Stimulated activated naive CD8-positive, alpha-beta T cell treated with anti-CD3 and anti-CD28 coated beads, Interleukin-15, Interleukin-2, amounts not matched to agents 100 U/mL and 50 U/mL, for 24 hours (primary cell): Measurements from ENCODE around the gene TTC34.

Experiments
- ATAC-seq: fragments of 150-1000 bp; cut with Tn5 transposase; one replicate; pipeline ENCODE4 v1.10.0; 2021
- DNase-seq: peaks from one replicate; pipeline ENCODE4 v3.0.0; 2021

The TTC34 gene

GRCh38 chr1:2604844-2605508 is 196.5 kb downstream of the TTC34 start:
- no peak for DNase-seq
- no peak for ATAC-seq

GRCh38 chr1:2604156-2604843 is 197.2 kb downstream of the TTC34 start:
- DNase-seq (no peak), ATAC-seq (peak; percentile 21)

DNA sequence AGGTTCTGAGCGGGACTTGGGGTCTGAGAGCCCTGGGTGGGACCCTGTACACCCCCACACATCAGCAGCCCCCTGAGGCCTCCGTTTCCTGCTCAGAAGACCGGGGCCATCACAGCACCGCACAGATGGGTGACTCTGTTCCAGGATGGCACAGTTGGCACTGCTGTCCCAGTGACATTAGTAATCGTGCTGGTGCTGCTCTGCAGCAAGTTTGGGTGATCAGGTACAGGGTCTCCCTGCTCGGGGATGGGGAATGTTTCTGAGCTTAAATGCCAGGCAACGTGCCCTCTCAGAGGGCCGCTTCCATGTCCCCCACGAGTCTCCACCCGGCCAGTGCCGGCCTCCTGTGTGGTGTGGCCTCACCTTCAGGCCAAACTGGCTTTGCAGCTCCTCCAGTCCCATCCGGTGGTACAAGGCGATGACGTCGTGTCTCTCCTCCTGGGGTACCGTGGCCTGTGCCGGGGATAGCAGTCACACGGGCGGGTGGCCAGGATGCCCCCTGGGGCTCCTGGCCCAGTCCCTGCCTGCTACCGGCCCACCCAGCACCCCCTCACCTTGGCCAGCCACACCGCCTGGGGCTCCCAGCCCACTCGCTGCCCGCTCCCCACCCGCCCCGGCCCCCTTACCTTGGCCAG is 197.9 kb downstream of the TTC34 start:
- DNase-seq (no peak), ATAC-seq (no peak)

DNA sequence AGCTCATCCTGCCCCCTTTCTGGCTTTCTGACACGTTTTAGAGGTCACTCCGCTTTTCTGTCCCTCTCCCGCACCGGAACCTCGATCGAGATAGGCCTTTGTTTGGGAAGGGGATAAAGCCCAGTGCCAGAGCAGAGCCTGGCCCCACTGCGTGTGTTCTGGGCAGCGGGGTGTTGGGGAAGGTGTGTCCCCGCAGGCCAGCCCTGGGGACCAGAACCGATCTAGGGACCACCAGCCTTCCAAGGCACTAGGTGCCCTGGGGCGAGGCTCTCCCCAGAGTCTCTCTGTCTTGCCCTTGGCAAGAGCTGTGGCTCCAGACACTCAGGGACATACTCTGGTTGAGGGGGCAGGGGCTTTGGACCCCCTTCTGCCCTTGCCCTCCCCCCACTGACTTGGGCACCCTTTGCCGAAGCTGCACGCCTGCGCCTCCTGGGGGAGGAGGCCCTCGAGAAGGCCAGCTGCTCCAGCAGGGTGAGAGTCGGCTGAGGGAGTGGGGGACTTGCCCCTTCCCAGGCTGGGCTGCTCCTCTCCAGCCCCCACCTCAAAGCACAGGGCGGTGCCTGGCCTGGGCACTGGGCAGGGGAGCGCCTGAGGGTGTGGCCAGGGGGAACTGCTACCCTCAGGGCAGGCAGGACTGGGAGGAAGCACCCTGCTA is 198.5 kb downstream of the TTC34 start:
- DNase-seq: no peak
- no peak for ATAC-seq

- ATAC-seq (no peak), DNase-seq (no peak)
These were observed 199.1 kb downstream of the TTC34 start for GRCh38 chr1:2602311-2602835.

GRCh38 chr1:2601721-2602303 is 199.7 kb downstream of the TTC34 start:
- ATAC-seq (no peak), DNase-seq (no peak)

DNA sequence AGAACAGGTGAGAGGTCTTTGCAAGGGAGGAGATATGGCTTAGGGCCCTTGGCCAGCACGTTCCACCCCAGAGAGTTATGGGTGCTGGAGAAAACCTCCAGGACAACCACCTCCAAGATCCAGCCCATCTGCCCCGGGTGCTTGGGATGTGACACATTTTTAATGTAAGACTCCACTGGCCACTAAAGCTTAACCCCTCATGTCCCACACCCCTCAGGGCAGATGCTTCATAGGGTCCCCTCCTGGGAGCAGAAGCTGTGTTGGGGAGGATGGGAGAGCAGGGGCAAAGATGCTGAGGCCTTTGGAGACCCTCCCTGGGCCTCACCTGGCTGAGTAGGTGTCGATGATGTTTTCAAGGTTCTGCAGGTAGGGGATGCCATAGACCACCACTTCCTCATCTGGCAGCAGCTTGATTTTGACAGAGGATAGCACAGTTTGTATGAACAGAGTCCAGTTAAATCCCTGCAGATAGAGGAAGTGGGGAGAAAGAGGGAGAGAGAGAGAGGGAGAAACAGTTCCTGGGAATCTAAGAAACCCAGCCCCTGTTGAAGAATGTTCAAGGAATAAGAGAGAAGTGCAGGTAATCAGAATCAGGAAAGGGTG is 203.1 kb downstream of the TTC34 start:
- no peak for ATAC-seq
- DNase-seq: no peak

DNA sequence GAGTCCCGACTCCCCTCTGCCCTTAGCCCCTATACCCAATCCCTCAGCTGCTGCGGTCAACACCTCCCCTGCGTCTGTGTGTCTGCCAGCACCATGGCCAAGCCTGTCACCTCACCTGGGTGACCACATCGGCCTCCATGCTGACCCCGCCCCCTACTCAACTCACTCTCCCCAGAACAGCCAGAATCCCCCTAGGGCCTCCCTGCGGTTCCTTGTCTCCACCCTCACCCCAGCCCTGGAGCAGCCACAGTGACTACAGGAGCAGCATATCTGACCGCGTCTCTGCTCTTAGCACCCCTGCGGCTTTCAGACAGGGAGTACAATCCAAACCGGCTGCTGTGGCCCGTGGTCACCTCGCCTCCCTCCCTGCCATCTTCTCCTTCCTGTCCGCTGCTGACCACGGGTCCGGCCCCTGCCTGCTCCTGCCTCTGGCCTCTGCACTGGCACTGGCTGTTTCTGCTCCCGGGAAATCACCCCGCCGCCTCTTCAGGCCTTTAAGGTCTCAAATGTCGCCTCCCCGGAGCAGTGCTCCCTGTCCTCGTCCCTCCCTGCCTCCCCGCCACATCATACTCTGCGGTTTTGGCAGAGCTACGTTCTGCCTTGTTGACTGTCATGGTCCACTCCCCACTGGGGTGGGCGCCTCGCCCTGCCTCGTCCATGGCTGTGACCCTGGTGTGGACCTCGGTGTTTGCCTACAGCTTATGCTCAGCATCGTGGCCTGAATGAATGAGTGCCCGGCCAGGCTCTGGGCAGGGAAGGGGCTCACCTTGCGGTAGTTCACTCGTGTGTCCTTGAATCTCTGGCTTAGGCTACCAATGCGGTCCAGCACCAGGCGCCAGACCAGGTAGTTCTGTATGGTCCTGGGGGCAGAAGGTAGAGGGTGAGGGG is 203.8 kb downstream of the TTC34 start:
- ATAC-seq (no peak), DNase-seq (no peak)

DNA sequence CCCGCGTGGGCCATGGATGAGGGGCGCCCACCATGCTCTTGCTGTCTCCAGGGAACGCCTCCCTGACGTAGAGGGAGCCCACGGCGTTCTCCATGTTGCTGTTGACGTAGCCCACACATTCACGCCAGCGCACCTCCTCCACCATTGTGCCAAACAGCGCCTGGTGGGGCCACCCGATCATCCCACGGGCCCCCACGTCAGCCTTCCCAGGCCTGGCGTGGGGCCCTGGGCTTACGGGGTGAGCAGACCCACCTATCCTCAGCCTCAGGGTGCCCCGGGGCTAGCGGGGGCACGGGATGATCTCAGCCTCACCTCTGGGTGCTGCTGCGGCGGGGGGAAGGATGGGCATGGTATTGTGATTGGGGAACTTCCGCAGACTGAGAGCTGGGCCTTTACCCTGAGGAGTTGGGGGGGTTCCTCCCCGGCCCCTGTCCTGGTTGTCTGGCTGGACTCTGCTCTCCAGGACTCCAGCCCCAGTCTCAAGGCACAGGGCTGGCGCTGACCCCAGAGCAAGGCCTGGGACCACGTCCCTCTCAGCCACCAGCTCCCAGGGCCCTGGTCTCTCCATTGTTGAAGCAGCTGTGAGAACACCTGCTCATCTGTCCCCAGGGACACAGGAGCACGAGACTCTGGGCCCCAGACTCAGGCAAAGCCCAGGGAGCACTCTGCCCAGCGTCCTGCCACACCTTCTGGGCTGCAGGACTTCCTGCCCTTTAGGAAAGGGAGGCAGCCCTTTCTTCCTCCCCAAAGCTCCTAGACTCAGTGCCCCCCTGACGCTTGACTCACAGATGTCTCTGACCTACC is 204.8 kb downstream of the TTC34 start:
- DNase-seq: no peak
- ATAC-seq: no peak

- DNase-seq (no peak), ATAC-seq (no peak)
These were observed 205.5 kb downstream of the TTC34 start for GRCh38 chr1:2595812-2596529.

- DNase-seq: no peak
- no peak for ATAC-seq
These were observed 206.2 kb downstream of the TTC34 start for GRCh38 chr1:2595261-2595811.

DNA sequence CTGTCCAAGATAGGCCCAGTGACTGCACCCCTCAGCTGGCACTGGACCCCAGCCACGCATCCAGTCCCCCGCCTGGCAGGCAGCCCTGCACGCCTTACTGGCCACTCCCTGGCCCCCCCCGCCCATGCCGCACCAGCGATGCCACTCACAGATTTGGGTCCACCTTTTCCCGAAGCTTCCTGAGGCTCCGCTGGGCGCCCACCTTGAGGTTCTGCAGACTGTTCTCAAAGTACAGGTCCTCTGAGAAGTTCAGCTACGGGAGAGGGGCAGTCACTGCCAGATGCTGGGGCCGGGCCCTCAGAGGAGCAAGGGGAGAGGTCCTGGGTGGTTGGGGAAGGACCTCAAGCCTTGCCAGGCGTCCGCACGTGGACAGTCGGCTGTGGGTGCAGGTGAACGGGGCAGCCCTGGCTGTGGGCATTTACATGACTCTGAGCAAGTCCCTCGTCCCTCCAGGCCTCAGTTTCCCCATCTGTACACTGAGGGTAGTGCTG is 206.8 kb downstream of the TTC34 start:
- DNase-seq: no peak

DNA sequence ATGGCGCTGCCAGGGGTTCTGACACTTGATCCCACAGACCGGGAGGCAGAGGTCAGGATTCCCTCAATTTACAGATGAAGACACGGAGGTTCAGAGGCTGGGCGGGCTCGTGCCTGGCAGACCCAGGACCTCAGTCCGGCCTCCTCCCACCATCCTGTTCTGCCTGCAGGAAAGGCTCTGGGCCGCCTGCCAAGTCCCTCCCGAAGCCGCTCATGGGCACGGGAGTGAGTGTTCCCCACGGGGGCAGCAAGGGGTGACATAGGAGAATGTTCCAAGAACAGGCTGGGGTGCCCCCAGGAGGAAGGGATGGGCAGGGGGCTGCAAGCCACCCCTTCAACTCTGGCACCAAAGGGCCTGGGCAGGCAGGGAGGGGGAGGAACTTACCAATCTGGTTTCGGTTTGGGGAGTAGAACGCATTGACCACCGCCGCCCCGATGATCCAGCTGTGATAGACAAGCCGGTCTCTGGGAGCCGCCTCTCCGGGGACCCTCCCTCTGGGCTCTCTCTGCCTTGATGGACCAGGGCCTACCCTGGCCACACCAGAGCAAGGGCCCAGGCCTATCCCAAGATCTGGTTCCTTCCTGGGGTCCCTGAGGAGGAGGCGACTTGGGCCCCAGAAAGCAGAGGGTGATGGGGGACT is 207.4 kb downstream of the TTC34 start:
- no peak for ATAC-seq
- no peak for DNase-seq

More for the DNA sequence above, 206.8 kb downstream of the TTC34 start:
- ATAC-seq: no peak

DNA sequence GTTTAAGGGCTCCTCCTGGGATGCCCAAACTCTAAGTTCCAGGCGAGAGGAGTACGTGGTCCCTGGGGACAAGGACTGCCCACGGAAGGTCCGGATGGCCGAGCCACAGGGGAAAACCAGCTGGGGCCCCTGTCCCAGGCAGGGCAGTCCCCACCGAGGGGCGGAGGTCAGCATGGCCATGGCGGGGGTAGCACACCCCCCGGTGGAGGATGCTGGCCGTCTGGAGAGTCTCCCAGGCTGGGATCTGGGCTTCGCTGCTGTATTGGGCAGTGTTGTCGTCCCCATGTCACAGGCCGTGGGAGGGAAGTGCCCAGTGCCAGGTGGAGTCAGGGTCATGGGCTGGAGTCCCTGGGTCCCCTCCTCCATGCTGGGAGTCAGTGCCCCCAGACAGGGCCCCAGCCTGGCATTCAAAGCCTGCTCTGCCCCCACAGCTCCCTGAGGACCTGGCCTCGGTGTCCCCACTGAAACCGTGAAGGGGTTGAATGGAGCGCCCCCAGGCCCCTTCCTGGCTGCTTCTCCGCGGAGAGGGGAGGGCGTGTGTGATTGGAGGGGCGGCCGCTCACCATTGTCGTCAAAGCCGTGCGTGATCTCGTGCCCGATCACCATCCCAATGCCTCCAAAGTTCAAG is 208.1 kb downstream of the TTC34 start:
- no peak for DNase-seq

GRCh38 chr1:2592672-2593071 is 208.8 kb downstream of the TTC34 start:
- ATAC-seq (no peak), DNase-seq (no peak)

More for the DNA sequence above, 208.1 kb downstream of the TTC34 start:
- no peak for ATAC-seq

DNA sequence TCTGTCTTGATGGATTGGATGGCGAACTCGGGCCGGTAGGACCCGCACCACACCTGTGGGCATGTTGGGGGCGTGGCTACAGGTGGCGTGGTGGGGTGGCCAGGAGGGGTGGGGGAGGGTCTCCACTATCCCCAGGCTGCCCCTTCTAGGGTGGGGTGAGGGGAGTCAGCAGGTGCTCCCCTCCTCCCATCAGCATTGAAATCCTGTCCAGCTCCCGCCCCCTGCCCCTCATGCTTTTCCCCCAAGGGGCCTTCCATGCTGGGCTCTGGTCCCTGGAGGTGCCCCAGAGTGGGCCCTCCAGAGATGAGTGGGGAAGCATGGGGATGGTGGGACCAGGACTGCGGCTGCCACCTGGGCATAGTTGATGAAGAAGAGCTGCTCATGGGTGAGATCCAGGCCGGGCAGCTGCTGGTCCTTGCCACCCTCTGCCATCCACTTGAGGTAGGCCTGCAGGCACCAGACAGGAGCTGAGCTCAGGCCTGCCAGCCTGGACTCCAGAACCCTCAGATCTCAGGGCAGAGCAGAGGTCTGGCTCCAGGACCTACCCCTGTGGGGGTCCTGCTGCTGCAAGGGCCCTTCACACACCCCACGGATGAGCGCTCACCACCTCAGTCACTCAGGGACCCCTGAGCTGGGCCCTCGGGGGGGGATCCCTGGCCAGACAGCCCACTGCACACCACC is 209.8 kb downstream of the TTC34 start:
- ATAC-seq (no peak), DNase-seq (no peak)

DNA sequence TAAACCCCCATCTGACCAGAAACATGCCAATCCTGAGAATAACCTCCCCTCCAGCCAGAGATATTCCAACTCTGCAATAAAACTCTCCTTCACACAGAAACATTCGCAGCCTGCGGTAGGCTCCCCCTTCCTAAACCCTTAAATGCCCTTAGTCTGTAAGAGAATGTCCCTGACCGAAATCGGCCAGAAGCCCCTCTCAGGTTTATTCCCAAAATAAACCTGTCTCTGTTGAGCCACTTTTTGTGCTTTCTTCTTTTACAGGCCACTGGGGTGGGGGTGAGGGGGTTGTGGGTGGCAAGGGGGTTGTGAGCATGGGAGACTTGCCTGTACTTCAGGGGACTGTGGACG is 210.3 kb downstream of the TTC34 start:
- no peak for DNase-seq
- ATAC-seq: no peak
